Skin of body (tissue), 2 donors: ENCODE measurements around the gene VPS13D. TPM values are rescaled to one million over a fixed set of nuclear protein-coding genes. Genes with fewer than 3 reads are reported as not detected.
"Not testable (repeated sequence)": the region's sequence is repeated elsewhere in the genome, so short reads cannot be mapped to it uniquely, and the experiment has no call there.

Experiments used
- DNase-seq: peaks from one replicate; lab custom pipeline; 2025; lab: John Stamatoyannopoulos, UW
- total RNA-seq: library from RNA; depleted of rRNA; stranded (reverse); fragments of >200 nt; gene quantifications from one replicate; pipeline ENCODE4 v1.2.3, GENCODE V29; 2014

The VPS13D gene
- total RNA-seq, 1 donor from 2014 or later: 63.3 TPM

DNA sequence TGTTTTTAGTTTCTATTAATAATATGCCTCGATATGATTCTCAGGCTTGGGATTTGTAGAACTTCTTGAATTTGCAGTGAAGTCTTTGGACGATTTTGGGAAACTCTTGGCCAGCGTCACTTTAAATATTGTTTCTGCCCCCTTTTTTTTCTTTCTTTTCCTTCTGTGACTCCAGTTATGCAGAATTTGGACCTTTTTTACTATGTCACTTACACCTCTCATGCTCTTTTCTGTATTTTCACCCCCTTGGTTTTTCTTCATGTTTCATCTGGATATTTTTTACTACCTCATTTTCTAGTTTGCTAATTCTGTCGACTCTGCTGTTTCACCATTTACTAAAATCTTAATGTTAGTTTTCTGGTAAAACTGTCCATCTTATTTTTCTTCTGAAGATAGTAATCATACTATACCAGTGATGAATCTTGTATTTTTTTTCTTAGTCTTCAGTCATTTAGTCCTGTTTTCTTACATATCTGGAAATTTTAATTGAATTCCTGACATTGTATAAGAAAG, 214.6 kb downstream of the VPS13D start:
- DNase-seq: no peak

DNA sequence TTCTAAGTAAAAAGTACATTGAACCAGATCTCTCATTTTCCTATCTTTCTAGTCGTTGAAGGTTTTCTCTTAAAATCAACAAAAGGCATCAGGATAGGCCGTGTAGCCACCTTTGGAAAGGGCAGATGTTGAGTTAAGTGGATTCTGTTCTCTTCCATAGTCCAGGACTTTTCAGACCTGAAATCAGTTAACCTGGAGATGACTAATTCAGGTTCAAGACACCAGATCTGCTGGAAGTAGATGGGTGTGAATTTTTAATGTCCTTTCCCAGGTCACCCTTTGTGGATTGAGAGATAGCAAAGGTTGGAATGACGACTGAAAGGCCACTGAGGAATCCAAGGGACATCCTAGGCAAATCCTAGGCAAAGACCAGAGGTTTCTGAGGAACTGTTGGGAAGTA, 215.4 kb downstream of the VPS13D start:
- DNase-seq: no peak

DNA sequence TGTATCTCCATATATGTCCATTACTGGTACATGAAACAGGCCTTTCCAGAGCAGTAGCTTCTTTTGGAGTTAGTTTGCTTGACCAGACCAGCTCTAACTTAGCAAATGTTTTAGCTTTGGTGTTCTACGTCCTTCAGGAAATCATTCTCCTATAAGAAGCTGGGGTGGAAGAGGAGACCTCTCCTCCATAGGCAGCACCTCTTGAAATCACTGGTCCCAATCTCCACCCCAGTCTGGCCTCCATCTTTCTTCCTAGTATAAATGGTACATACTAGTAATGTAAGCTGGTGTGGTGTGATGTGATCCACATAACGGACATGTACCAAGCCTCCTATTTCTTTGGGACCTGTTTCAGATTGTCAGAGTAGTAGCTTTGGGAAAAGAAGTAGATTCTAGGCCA, 216.8 kb downstream of the VPS13D start:
- no peak for DNase-seq

DNA sequence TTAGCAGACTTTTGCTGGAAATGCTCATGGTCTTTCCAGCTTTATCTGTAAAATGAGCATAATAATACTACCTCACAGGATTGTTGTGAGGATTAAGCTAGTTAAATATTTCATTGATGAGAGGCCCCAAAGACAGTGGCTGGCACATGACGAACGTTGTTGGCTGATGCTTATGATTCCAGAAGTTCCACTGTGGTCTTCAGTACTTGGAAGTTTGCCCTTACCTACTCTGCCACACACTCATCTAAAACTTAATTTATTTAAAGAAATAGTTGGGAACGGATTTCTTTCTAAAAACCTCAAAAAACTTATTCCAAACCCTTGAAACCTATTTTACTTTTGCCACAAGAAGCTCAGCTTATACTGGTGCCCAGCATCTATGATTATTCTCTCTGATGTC, 217.5 kb downstream of the VPS13D start:
- no peak for DNase-seq

DNA sequence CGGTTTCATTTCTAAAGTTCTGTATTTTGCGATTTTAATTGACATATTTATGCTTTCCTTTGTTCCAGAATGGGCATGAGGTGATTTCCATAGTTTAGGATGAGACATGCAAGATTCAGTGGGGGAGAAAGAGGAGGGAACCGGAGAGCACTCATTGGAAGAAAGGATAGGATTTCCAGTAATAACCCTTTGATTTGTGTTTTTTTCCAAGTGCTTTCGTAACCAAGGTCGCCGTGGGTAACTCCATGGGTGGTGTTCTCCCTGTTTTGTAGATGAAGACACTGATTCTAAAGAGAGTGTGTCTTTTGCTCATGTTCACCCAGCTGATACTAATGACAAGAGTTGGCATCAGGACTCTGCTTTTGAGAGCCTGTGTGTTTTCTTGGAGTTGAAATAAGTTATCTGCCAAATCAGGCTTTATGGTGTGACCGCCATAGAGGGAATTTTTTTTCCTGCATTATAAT, 218.1 kb downstream of the VPS13D start:
- no peak for DNase-seq

DNA sequence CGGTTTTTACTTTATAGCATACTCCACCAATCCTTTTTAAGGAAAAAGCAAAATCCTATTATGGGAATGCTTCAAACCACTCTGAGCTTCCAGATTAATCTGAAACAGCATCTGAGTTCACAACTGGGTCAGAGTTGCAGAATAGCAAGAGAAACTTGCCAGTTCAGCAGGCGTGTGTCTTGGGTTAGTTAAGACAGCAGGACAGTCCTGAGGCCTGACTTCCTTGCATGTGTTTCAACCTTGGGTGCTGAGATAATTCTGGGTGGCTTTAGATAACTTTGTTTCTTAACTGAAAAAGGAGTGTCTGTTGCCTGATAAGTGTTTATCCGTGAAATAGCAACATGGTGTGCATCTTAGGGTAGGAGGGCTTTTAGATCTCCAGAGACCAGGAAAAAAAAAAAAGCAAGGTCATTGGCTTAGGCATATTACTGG, 218.9 kb downstream of the VPS13D start:
- peak; percentile 45 for DNase-seq

DNA sequence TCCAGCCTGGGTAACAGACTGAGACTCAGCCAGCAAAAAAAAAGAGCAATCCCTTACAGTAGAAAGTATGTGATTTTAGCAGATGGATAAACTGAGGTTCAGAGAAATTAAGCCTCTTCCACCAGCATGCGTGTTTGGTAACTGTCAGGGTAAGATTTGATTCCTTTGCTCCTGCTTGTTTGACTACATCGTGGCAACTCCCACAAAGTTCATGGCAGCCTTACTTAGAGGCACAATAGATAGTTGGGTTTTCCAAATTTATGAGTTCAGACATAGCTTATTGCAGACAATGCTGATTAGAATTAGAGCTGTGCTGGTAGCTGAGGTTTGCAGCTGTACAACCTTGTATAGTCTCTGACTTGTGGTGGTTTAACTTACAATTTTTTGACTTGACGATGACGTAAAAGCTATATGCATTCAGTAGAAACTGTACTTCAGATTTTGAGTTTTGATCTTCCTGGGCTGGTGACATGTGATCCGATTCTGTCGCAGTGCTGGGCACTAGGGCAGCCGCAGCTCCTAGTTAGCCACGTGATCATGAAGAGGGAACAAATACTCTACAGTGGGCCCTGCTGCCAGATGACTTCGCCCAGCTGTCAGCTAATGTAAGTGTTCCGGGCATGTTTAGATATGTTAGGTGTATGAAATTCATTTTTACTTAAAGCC, 220.4 kb downstream of the VPS13D start:
- DNase-seq: no peak

DNA sequence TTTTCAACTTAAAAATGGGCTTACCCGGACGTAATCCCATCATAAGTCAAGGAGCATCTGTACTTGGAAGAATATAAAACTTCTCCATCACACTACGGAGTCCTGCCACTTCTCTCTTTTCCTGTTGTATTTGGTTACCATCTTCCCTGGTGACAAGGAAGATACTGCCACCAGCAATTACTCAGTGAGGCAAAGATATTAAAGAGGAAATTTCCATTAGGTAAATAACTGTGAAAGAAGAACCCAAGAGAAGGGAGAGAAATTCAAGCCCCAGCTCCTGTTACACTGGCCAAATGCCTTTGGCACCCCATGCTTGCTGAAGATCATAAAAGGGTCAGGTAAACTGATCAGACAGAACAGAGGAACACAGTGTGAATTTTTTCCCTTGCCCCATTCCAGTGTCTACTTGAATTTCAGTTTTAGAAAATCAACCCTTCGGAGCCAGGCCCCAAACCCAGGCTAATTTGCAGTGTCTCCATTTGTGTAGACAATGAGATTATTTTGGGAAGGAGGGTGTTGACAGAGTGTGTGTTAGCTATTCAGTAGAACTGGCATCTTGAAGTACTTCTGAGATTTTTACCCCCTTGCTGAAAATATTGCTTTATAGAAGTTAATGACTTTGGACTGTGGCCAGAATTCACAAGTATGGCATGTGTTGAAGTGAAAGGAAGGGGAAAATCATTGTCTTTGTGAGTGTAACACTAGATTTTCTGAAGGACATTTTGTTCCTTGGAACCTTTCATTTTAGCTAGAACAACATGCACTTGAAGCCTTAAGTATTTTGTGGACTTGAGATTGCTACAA, 221.1 kb downstream of the VPS13D start:
- DNase-seq: peak; percentile 12

DNA sequence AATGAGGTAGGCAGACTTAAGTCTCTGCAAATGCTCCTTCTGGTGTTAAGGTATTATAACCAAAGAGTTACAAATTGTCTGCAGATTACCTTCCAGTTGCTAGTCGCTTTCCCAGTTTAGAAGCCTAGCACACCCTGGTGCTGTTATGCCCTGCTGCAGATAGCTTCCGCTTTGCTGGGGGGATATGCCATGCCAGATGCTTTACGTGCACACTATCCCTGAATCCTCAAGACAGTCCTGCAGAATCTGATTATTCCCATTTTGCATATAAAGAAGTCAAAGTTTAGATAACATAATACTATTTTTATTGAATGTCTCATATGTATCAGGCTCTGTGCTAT, 221.7 kb downstream of the VPS13D start:
- no peak for DNase-seq

DNA sequence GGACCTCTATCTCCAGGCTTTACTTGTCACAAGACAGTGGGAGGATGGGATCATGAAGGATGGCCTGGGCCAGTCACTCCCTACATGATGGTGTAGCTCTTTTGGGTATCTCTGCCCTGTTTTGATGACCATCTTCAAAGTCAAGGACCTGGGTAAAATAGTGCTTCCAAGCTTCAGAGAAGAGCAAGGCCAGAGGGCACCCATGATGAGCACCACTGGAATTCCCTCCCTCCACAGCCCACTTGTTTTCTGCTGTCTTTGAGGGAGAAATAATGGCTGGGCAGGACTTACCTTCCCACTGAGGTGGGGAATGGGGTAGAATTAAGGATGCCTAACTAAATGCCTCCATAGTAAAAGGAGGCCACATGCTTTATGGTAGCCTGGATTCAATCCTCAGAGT, 222.4 kb downstream of the VPS13D start:
- DNase-seq: no peak

DNA sequence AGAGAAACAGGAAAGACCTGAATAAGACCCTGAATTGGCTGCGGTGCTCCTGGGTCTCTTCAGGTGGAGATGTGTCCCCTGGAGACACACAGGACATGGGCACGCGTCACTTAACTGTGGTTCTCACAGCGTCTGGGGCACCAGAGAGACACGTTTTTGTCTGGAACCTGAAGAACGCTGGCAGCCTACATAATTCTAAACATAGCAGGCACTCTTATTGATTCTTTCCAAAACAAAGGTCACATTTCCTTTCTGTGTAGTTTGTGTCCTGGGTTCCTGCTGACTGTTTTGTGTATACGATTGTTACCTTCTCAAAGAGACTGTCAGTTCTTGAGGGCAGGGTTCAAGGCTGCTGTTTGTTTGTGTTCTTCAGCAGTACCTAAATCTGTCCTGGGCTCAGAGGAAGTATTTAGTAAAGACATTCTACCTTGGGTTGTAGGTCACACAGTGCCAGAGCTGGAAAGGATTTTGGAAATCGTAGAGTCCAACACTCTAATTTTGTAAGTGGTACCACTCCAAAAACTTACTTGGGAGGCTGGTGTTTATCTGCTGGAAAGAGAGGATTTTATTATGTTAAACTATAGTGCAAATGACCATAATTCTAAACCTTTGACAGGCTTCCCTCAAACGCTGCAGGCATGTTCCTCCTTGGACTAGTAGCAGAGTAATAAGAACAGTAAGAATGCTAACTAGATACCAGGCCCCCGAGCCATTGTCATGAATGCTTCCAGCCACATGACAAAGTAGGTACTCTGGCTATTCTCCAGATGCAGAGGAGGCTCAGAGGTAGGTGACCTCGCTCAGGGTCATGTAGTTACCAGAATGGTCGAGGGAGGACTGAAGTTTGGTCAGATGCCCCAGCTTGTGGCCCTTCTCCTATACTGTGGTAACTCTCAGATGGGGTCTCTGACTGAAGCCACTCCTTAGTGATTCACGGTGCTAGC, 223.8 kb downstream of the VPS13D start:
- DNase-seq: no peak

DNA sequence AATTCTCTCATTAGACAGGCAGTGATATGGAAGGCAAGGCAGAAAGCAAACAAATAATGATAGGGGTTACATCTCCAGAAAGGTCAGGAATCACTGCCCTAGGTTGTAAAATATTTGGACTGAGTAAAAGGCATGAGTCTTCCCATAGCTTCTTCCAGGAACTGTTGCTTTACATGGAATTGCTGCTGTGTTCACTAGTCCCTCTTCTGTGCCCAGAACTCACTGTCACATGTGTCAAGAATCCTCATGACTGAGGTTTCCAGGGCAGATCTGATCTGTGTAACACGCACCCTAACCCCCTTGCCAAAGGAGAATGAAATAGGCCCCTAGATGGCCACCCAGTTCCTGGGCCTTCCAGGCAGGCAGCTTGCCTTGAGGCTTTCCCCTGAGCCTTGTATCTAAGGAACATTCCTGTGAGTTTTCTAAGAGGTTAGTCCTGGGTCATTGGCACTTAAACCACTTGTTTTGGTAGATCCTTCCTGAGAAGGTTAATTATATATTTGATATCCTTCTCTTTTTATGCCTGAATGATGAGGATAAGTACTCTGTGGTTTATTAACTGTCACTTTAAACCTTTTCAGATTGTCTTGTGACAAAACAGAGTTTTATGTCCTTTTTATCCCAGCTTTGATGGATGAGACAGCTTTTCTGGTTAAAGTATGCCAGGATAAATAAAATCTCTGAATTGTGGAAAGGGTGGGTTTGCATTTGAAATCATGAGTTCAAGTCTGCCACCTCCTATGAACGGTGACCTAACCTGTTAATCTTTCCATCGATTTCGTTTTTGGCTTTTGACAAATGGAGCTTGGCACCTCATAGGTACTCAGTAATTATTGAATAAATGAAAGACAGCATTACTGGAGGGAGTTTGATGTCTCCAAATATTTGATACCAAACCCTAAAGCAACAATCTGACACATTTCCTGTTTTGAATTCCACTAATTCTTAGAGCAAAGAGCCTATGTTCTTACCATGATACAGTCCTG, 224.9 kb downstream of the VPS13D start:
- DNase-seq: no peak

DNA sequence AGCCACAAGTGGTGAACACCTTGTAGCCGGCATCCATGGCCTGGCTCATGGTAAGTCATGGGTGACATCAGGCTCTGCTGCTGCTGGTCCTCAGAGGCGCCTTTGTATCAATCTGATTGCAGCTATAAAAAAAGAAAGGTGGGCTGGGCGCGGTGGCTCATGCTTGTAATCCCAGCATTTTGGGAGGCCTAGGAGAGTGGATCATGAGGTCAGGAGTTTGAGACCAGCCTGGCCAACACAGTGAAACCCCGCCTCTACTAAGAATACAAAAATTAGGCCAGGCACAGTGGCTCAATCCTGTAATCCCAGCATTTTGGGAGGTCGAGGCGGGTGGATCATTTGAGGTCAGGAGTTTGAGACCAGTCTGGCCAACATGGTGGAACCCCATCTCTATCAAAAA, 226.3 kb downstream of the VPS13D start:
- DNase-seq: not testable (repeated sequence)

DNA sequence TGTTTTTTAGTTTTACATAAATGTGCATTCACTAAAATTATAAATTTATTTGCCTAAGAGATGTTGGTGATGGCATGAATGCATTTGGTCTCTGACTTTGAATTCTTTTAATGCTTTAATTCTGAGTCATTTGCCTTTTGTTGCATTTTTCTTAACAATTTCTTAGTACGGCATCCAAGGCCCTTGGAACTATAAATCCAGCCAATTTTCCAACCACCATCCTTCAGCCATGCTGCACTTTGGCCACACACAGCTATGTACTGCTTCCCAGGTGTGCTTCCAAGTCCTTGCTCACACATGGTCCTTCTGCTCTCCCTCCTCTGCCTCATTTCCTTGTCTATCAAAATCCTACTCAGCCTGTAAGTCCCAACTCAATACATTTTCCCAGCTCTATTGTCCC, 227.1 kb downstream of the VPS13D start:
- DNase-seq: no peak

DNA sequence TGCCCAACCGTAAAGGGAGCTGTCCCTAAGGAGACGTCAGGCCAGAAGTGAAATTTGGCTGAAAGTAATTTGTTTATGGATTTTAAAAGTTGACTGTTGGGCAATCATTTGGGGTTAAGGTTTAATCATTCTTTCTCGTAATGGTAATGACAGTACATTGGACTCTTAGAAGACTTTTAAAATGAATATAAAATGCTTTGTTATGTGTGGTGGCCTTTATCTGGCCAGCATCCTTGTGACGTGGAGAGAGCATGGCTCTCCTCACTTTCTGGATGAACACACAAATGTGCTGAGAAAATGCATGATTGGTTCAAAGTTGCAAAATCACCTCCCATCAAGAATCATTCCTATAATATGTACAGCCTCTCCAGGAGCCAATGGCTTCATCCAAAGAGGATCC, 227.9 kb downstream of the VPS13D start:
- peak; percentile 50 for DNase-seq

DNA sequence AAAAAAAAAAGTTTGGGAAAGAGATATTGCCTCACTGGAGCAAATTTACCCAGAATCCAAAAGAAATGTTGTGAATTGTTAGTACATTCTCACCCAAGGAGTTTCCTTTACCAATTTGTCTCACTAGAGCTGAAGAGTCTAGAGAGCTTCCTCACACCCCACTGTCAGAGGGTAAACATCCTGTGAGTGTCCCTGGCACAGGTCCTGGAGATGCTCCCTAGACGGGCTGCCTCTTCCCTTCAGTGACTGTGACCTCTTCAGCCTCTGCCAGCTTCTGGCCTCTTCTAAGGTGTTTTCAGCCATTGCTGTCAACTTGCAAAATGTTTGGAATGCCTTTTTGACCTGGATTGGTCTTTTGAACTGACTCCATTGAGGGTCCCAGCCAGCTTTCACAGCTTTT, 228.7 kb downstream of the VPS13D start:
- DNase-seq: no peak

DNA sequence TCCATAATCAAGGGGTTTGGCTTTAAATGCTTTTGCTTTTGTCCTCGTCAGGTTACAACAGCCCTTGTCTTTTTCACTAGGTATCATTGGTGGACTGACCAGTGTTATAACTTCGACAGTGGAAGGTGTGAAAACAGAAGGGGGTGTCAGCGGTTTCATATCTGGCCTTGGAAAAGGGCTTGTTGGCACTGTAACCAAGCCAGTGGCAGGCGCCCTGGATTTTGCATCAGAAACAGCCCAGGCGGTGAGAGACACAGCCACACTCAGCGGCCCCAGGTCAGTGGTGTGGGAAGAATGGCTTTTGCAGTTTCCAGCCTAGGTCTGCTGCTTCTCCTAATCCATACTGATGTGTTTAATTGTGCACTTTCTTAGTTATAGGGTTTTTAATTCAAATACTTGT, 230.3 kb downstream of the VPS13D start:
- no peak for DNase-seq

DNA sequence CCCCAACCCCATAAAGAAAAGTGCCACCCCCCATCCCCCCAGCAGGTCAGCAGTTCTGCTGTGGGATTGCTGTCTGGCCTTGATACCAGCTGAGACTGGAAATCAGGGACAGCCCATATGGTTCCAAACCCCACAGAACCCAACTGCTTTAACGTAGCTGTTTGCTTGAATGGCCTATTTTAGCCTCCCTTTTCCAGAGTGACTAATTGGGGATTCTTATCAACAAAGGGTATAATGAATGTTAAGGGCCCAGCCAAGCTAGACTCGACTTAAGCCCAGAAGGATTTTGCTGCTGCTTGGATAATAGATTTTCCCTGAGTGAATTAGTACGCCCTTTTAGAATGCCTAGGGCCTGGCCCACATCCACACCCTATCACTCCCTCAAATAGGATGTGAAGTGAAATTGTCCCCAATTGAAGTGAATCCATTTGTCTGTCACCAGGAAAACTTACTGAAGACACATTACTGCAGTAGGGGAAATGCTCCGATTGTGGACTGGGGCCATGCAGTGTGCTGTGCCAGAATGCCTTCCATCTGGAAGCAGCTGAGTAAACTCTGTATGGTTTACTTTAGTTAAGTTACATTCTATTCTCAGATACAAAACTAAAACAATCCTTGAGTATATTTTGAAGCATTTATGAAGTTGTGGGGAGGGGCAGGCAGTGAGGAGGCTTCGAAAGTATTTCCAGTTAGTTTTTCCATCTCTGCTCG, 231.2 kb downstream of the VPS13D start:
- peak; percentile 96 for DNase-seq

DNA sequence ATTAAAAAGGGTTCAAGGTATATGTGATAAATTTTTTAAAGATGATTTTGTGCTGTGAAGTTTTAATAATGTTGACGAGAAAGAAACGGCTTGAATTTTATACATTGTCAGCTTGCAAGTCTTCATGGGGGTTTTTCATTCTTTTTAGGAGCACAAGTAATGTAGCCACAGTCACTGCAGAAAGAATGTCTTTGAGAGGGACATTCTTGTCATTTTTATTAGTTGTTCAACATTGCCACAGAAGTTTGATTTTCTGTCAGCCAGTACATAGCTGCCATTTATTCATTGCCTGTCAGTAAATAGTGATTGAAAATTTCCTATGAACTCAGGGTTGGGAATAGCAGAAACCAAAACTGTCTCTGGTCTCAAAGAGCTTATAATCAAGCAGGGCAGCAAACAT, 231.9 kb downstream of the VPS13D start:
- DNase-seq: peak; percentile 49

DNA sequence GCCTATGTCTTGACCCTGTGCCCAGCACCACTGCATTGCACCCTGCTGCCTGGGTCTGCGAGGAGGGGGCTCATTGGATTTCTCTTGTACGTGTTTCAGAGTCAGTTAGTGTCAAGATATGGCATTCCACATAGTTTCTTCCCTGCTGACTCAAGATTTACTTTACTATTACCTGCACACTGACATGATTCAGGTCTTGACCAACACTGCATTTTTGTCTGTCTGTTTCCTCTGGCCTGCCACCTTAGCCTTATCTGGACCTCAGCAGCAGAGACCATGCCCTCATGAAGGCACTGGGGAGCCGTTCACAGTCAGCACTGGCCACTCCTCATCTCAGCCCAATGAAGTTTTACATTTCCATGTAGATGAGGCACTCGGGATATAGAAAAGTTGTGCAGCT, 232.8 kb downstream of the VPS13D start:
- DNase-seq: no peak
